Uterus (tissue), 2 donors: ENCODE results near the gene PVR.

Source experiments
- POLR2A ChIP-seq, 2 donors: fragments of 450-650 bp; IDR thresholded peaks; one replicate each; pipeline ENCODE4 v1.6.1; 2016; ENCODE audit warnings: antibody characterized with exemption in 2 of 2, mild to moderate bottlenecking in 1 of 2, moderate library complexity in 1 of 2
- TF ChIP-seq, protein P1 (sequence below), 4 experiments: fragments of 200-600 bp in 2 of 4; fragments of 450-650 bp in 2 of 4; sonication (generic) in 2 of 4; IDR thresholded peaks; one replicate each; pipeline ENCODE4 v1.5.1; 2016 to 2019; ENCODE audit warnings: antibody characterized with exemption in 4 of 4, mild to moderate bottlenecking in 2 of 4, moderate library complexity in 1 of 4

DNA sequence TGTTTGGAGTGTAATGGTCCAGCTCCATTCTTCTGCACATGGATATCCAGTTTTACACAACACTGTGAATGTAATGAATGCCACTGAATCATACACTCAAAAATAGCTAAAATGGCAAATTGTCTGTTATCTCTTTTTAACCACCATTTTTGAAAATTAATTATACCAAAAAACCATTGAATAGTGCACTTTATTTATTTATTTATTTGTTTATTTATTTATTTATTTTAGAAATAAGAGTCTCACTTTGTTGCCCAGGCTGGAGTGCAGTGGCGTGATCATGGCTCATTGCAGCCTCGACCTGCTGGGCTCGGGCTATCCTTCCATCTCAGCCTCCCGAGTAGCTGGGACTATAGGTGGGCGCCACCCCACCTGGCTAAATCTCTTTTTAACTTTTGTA is 20.3 kb downstream of the PVR start:
- TF ChIP-seq, protein P1, sequence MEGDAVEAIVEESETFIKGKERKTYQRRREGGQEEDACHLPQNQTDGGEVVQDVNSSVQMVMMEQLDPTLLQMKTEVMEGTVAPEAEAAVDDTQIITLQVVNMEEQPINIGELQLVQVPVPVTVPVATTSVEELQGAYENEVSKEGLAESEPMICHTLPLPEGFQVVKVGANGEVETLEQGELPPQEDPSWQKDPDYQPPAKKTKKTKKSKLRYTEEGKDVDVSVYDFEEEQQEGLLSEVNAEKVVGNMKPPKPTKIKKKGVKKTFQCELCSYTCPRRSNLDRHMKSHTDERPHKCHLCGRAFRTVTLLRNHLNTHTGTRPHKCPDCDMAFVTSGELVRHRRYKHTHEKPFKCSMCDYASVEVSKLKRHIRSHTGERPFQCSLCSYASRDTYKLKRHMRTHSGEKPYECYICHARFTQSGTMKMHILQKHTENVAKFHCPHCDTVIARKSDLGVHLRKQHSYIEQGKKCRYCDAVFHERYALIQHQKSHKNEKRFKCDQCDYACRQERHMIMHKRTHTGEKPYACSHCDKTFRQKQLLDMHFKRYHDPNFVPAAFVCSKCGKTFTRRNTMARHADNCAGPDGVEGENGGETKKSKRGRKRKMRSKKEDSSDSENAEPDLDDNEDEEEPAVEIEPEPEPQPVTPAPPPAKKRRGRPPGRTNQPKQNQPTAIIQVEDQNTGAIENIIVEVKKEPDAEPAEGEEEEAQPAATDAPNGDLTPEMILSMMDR (IDR thresholded peaks at IDR 0.05), result no peak
- no peak for TF ChIP-seq POLR2A (IDR thresholded peaks at IDR 0.05)
